ENCODE measurements around the gene DGKB. TPM values are rescaled to one million over a fixed set of nuclear protein-coding genes. Genes with fewer than 3 reads are reported as not detected.

DGKB gene
- total RNA-seq, 1 donor: not detected

DNA sequence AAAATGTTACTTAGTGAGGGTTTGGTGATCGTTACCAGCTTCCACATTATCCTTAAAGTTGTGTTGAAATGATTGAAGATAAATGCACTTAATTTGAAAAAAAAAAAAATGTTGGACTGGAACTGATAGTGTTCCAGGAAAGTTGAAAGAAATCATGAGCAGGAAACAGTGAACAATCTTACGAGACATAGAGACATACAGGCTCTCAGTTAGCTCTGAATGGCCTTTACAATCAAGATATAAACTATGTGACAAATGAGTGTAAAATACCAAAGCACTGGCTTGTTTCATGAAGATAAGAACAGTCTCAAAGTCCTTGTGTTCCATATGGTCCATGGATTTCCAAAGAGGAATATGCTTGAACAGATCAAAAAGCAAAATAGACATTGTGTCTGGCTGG lies 483.0 kb downstream of the DGKB start:
- H3K4me3 ChIP-seq (ENCODE audit: low read depth, low read length): no peak overlapping the region
- DNase-seq (ENCODE audit: low read depth): no peak
- TF ChIP-seq, protein P1, sequence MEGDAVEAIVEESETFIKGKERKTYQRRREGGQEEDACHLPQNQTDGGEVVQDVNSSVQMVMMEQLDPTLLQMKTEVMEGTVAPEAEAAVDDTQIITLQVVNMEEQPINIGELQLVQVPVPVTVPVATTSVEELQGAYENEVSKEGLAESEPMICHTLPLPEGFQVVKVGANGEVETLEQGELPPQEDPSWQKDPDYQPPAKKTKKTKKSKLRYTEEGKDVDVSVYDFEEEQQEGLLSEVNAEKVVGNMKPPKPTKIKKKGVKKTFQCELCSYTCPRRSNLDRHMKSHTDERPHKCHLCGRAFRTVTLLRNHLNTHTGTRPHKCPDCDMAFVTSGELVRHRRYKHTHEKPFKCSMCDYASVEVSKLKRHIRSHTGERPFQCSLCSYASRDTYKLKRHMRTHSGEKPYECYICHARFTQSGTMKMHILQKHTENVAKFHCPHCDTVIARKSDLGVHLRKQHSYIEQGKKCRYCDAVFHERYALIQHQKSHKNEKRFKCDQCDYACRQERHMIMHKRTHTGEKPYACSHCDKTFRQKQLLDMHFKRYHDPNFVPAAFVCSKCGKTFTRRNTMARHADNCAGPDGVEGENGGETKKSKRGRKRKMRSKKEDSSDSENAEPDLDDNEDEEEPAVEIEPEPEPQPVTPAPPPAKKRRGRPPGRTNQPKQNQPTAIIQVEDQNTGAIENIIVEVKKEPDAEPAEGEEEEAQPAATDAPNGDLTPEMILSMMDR (IDR thresholded peaks at IDR 0.05; ENCODE audit: insufficient read depth, low read depth, low read length): no peak

GRCh38 chr7:14418633-14419032 lies 483.9 kb downstream of the DGKB start:
- no peak for DNase-seq (ENCODE audit: low read depth)
- H3K4me3 ChIP-seq (ENCODE audit: low read depth, low read length): no peak overlapping the region
- TF ChIP-seq, protein P1 (IDR thresholded peaks at IDR 0.05; ENCODE audit: insufficient read depth, low read depth, low read length): no peak

DNA sequence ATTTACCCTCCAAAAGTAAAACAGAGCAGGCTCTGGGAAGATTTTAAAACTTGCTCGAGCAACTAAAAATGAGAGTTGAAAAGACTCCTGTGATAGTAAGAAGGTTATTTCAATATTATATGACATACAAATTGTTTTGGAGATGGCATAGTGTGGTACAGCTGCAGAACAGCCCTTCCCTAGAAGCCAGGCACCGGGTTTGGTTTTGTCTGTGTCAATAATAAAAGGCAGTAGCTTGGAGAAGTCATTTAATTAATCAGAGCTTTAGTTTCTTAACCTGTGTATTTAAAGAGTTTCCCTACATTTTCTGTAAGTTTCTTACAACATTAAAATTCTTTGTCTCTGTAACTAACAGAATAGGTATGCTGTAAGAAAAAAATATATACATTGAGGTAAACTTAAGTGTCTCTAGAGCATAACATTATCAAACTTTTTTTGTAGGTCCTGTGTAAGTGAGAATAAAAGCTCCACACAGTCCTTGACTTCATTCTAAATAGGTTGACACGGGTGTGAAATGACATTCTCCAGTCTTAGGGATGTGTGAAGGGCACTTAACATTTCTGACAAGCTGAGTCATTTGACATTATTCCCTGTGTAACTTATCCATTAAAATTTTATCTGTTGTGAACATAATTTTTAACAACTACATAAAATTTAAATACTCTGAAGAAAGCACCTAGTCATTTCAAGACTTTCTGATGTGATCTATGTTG lies 488.1 kb downstream of the DGKB start:
- H3K4me3 ChIP-seq (ENCODE audit: low read depth, low read length): no peak overlapping the region
- TF ChIP-seq, protein P1 (IDR thresholded peaks at IDR 0.05; ENCODE audit: insufficient read depth, low read depth, low read length): no peak
- no peak for DNase-seq (ENCODE audit: low read depth)

DNA sequence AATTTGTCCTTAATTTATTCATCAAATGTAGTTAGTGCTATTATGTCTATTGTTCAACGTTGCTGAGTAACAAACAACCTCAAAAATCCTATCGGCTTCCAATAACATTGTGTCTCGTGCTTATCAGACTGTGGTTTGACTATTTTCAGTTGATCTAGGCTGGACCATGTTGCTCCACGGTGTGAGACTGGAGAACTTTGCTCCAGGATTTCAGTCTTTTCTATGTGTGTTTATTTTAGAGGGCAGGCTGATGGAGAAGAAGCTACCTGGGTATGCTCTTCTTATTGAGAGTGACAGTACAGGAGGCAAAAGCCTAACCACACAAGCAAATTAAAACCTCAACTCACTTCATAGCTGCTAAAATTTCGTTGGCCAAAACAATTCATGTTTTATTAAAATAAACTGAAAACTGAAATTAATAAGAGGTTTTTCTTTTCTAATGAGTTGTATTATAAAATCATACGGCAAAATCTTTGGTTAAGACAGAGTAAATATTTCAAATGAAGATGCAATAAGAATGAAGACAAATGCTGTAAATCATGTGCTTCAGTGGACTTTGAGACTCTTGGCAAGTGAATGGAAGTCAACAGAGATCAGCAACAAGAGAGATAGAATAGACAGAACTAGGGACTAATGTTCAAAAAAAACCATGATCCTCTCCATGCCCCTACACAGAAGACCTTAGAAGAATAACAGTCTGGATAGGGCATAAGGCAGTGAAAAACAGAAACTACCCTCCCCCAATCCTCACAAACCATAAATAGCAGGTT lies 495.1 kb downstream of the DGKB start:
- DNase-seq (ENCODE audit: low read depth): no peak
- H3K4me3 ChIP-seq (ENCODE audit: low read depth, low read length): no peak overlapping the region
- TF ChIP-seq, protein P1 (IDR thresholded peaks at IDR 0.05; ENCODE audit: insufficient read depth, low read depth, low read length): no peak

DNA sequence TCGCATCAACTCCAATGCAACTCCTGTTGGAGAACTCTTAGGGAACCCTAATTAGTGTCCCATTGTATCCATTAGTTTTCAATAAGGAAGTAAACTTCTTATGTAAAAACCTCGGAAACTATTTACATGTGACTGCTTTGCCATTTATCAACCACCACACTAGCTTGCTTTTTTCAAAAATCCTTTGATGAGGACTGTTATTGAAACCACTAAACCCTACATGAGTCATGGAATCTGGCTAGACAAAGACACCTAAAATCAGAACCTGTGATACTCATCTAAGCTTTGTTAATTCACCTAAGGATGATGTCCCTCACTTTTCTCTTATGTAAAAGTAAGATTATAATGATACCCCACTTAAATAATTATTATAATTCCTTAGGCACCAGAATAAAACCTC lies 499.0 kb downstream of the DGKB start:
- TF ChIP-seq, protein P1 (IDR thresholded peaks at IDR 0.05; ENCODE audit: insufficient read depth, low read depth, low read length): no peak
- no peak for DNase-seq (ENCODE audit: low read depth)
- no peak overlapping the region for H3K4me3 ChIP-seq (ENCODE audit: low read depth, low read length)

- no peak overlapping the region for H3K4me3 ChIP-seq (ENCODE audit: low read depth, low read length)
- no peak for DNase-seq (ENCODE audit: low read depth)
- TF ChIP-seq, protein P1 (IDR thresholded peaks at IDR 0.05; ENCODE audit: insufficient read depth, low read depth, low read length): no peak
Observed at GRCh38 chr7:14400271-14400670, 502.3 kb downstream of the DGKB start.

Data from fibroblast of villous mesenchyme (primary cell).